Smooth muscle cell (in vitro differentiated cells): ENCODE results near the gene LRP2. TPM values are rescaled to one million over a fixed set of nuclear protein-coding genes. Genes with fewer than 3 reads are reported as not detected.

Experiments
- DNase-seq: peaks from one replicate; lab custom pipeline; 2025; ENCODE audit not compliant: unreplicated experiment; lab: John Stamatoyannopoulos, UW
- H2AFZ ChIP-seq: fragments of 200-600 bp; sonication (generic); 2 replicates; pipeline ENCODE4 v1.6.0; 2016; ENCODE audit warnings: antibody characterized with exemption, low read depth, mild to moderate bottlenecking
- H3F3A ChIP-seq: fragments of 200-600 bp; sonication (generic); 2 replicates; pipeline ENCODE4 v1.6.0; 2017; ENCODE audit warnings: antibody characterized with exemption, low read depth
- H3K27ac ChIP-seq: fragments of 200-600 bp; sonication (generic); 2 replicates; pipeline ENCODE4 v1.5.1; 2016; ENCODE audit warnings: low read depth, mild to moderate bottlenecking
- H3K27me3 ChIP-seq: fragments of 200-600 bp; sonication (generic); 2 replicates; pipeline ENCODE4 v1.6.1; 2016; ENCODE audit warnings: low read depth, mild to moderate bottlenecking
- H3K36me3 ChIP-seq: fragments of 200-600 bp; sonication (generic); 2 replicates; pipeline ENCODE4 v1.5.1; 2016; ENCODE audit warnings: low read depth
- H3K4me1 ChIP-seq: fragments of 200-600 bp; sonication (generic); 2 replicates; pipeline ENCODE4 v1.5.1; 2016; ENCODE audit warnings: low read depth
- H3K4me2 ChIP-seq: fragments of 200-600 bp; sonication (generic); 2 replicates; pipeline ENCODE4 v1.6.0; 2016; ENCODE audit warnings: mild to moderate bottlenecking
- H3K4me3 ChIP-seq: fragments of 200-600 bp; sonication (generic); 2 replicates; pipeline ENCODE4 v1.5.1; 2016; ENCODE audit warnings: mild to moderate bottlenecking
- H3K79me2 ChIP-seq: fragments of 200-600 bp; sonication (generic); 2 replicates; pipeline ENCODE4 v1.6.0; 2016; ENCODE audit warnings: low read depth, mild to moderate bottlenecking
- H3K9ac ChIP-seq: fragments of 200-600 bp; sonication (generic); 2 replicates; pipeline ENCODE4 v1.6.0; 2016; ENCODE audit warnings: low read depth
- H3K9me3 ChIP-seq: fragments of 200-600 bp; sonication (generic); replicated peaks from 2 replicates; pipeline ENCODE4 v1.5.1; 2016; ENCODE audit warnings: low read depth
- H4K20me1 ChIP-seq: fragments of 200-600 bp; sonication (generic); 2 replicates; pipeline ENCODE4 v1.6.0; 2016; ENCODE audit warnings: low read depth
- WGBS: methylation state at CpG from one replicate; pipeline ENCODE4 v1.1.7; 2016; ENCODE audit warnings: low lambda C conversion rate; 5-methylcytosine and 5-hydroxymethylcytosine counted together
- polyA plus RNA-seq: library from polyadenylated mRNA; unstranded; fragments of >200 nt; fragmentation: Nextera tagmentation; extraction: Ambion mirVana; gene quantifications from 2 replicates; pipeline ENCODE4 v1.2.1, GENCODE V29; 2016
- total RNA-seq: library from RNA; depleted of rRNA; stranded (reverse); fragments of >200 nt; gene quantifications from 2 replicates; pipeline ENCODE4 v1.2.3, GENCODE V29; 2014
- TF ChIP-seq, protein P1 (sequence below): fragments of 200-600 bp; sonication (generic); IDR thresholded peaks from 2 replicates; pipeline ENCODE4 v1.5.1; 2017; ENCODE audit warnings: borderline replicate concordance, mild to moderate bottlenecking, antibody characterized with exemption; ENCODE audit not compliant: insufficient read depth, poor library complexity, severe bottlenecking

LRP2 gene
- total and polyA plus RNA-seq, 2 experiments from 2014 or later = 2.7 TPM; not detected in 1

DNA sequence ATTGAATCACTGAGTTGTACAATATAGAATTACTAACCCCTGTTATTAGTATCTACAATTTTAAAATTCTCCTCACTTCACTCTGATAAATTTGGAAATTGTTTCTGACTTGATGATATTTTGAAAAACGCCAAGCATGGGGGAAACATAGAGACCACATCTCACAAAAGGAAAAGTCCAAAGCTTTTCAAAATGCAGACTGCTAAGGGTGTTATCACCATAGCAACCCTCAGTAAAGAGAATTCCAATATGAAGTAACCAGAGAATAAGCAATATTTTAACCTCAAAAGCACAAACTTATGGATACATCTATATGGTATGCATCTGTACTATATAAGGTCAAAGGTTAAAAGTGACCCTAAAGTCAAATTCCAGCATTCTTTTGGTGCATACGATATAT lies 22.7 kb downstream of the LRP2 start:
- Histone ChIP-seq H4K20me1 (no peaks in the 10 kb centered on the region), H3K4me2 (no peak overlapping the region), H3K9ac (no peak overlapping the region), H3K4me3 (no peak overlapping the region), H3K4me1 (no peaks in the 10 kb centered on the region), H3K36me3 (no peaks in the 10 kb centered on the region), H3K27me3 (peaks cover 55% of the 10 kb centered on the region), H3K9me3 (no peaks in the 10 kb centered on the region), H3K79me2 (no peaks in the 10 kb centered on the region), H3F3A (no peaks in the 10 kb centered on the region), H3K27ac (no peak overlapping the region), H2AFZ (no peak overlapping the region)
- DNase-seq = no peak
- TF ChIP-seq, protein P1, sequence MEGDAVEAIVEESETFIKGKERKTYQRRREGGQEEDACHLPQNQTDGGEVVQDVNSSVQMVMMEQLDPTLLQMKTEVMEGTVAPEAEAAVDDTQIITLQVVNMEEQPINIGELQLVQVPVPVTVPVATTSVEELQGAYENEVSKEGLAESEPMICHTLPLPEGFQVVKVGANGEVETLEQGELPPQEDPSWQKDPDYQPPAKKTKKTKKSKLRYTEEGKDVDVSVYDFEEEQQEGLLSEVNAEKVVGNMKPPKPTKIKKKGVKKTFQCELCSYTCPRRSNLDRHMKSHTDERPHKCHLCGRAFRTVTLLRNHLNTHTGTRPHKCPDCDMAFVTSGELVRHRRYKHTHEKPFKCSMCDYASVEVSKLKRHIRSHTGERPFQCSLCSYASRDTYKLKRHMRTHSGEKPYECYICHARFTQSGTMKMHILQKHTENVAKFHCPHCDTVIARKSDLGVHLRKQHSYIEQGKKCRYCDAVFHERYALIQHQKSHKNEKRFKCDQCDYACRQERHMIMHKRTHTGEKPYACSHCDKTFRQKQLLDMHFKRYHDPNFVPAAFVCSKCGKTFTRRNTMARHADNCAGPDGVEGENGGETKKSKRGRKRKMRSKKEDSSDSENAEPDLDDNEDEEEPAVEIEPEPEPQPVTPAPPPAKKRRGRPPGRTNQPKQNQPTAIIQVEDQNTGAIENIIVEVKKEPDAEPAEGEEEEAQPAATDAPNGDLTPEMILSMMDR = no peak
- 86% methylated on average over 2 of the region's 2 CpGs for WGBS

DNA sequence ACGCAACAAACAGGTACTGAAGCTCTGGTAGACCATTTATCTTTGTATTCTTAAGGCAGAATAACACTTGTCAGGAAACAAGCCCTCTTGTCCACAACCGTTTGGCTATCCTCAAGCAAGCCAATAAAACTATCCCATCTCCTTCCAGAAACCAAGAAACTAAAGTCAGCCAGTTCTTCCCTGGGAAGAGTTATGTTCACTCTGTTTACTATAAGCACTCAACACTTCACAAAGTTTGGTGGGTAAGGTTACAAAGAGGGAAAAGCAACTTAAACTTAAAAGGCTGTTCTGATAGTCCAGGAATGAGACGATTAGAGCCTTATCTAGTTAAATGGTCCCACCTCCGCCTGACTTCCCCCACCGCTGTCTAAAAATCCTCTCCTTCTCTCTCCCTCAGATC lies 25.6 kb downstream of the LRP2 start:
- no peak for DNase-seq
- Histone ChIP-seq H3K27ac (no peak overlapping the region), H2AFZ (no peak overlapping the region), H3K4me2 (no peak overlapping the region), H3K4me1 (no peaks in the 10 kb centered on the region), H3K9ac (no peak overlapping the region), H4K20me1 (no peaks in the 10 kb centered on the region), H3K9me3 (no peaks in the 10 kb centered on the region), H3K4me3 (no peak overlapping the region), H3K27me3 (peaks cover 67% of the 10 kb centered on the region), H3K79me2 (no peaks in the 10 kb centered on the region), H3K36me3 (no peaks in the 10 kb centered on the region), H3F3A (no peaks in the 10 kb centered on the region)
- 68% methylated on average over 5 of the region's 5 CpGs for WGBS
- TF ChIP-seq, protein P1 = no peak

- H3K27ac ChIP-seq = no peak overlapping the region
- no peaks in the 10 kb centered on the region for H3K9me3 ChIP-seq
- H4K20me1 ChIP-seq = no peaks in the 10 kb centered on the region
- no peaks in the 10 kb centered on the region for H3F3A ChIP-seq
- H3K36me3 ChIP-seq = no peaks in the 10 kb centered on the region
- no peak for DNase-seq
- no peak overlapping the region for H3K9ac ChIP-seq
- no peak overlapping the region for H2AFZ ChIP-seq
- 80% methylated on average over 6 of the region's 6 CpGs for WGBS
- no peak overlapping the region for H3K4me3 ChIP-seq
- H3K4me2 ChIP-seq = no peak overlapping the region
- H3K4me1 ChIP-seq = peaks cover 2% of the 10 kb centered on the region
- H3K79me2 ChIP-seq = no peaks in the 10 kb centered on the region
- peaks cover 56% of the 10 kb centered on the region for H3K27me3 ChIP-seq
- TF ChIP-seq, protein P1 = no peak
These were observed 31.7 kb downstream of the LRP2 start for GRCh38 chr2:169330555-169331198.
